Activated naive CD8-positive, alpha-beta T cell treated with anti-CD3 and anti-CD28 coated beads, Interleukin-2, amount 50 U/mL, for 24 hours (primary cell): ENCODE measurements around the gene ARGLU1.
A peak's percentile ranks its signal among the peaks of the same experiment; 100 is the strongest.

ENCODE experiments used
- ATAC-seq: fragments of 150-1000 bp; cut with Tn5 transposase; one replicate; pipeline ENCODE4 v1.10.0; 2021
- DNase-seq: peaks from one replicate; pipeline ENCODE4 v3.0.0; 2021
- H3K27ac Mint-ChIP-seq: one replicate; pipeline ENCODE4 v1.8.0; 2021; ENCODE audit warnings: mild to moderate bottlenecking, mixed read lengths
- H3K27me3 Mint-ChIP-seq: one replicate; pipeline ENCODE4 v1.8.0; 2021; ENCODE audit warnings: mixed read lengths
- H3K36me3 Mint-ChIP-seq: one replicate; pipeline ENCODE4 v1.8.0; 2021; ENCODE audit warnings: low read depth, mixed read lengths
- H3K4me1 Mint-ChIP-seq: one replicate; pipeline ENCODE4 v1.8.0; 2021; ENCODE audit warnings: mixed read lengths
- H3K4me3 Mint-ChIP-seq: one replicate; pipeline ENCODE4 v1.8.0; 2021; ENCODE audit warnings: mild to moderate bottlenecking, moderate library complexity, mixed read lengths
- H3K9me3 Mint-ChIP-seq: one replicate; pipeline ENCODE4 v1.8.0; 2021; ENCODE audit warnings: mixed read lengths

Gene ARGLU1

GRCh38 chr13:106541826-106542225, 26.1 kb downstream of the ARGLU1 start:
- H3K27ac Mint-ChIP-seq: no peak overlapping the region
- DNase-seq: no peak
- H3K36me3 Mint-ChIP-seq: peaks cover 20% of the 10 kb centered on the region
- peaks cover under 1% of the 10 kb centered on the region for H3K4me1 Mint-ChIP-seq
- ATAC-seq: no peak
- H3K9me3 Mint-ChIP-seq: no peaks in the 10 kb centered on the region
- H3K4me3 Mint-ChIP-seq: no peak overlapping the region
- no peaks in the 10 kb centered on the region for H3K27me3 Mint-ChIP-seq

GRCh38 chr13:106540613-106541012, 27.3 kb downstream of the ARGLU1 start:
- H3K27ac Mint-ChIP-seq: peak overlapping the region; percentile 37
- no peaks in the 10 kb centered on the region for H3K9me3 Mint-ChIP-seq
- peaks cover 20% of the 10 kb centered on the region for H3K36me3 Mint-ChIP-seq
- H3K4me3 Mint-ChIP-seq: no peak overlapping the region
- peaks cover 3% of the 10 kb centered on the region for H3K27me3 Mint-ChIP-seq
- no peak for DNase-seq
- peaks cover 6% of the 10 kb centered on the region for H3K4me1 Mint-ChIP-seq
- ATAC-seq: no peak

GRCh38 chr13:106537521-106537920, 30.4 kb downstream of the ARGLU1 start:
- Mint-ChIP-seq H3K4me1 (peaks cover 19% of the 10 kb centered on the region), H3K9me3 (no peaks in the 10 kb centered on the region), H3K27me3 (peaks cover 18% of the 10 kb centered on the region), H3K36me3 (peaks cover 16% of the 10 kb centered on the region), H3K27ac (no peak overlapping the region), H3K4me3 (no peak overlapping the region)
- no peak for ATAC-seq
- no peak for DNase-seq

- Mint-ChIP-seq H3K36me3 (peaks cover 7% of the 10 kb centered on the region), H3K27ac (peak overlapping the region; percentile 56), H3K9me3 (no peaks in the 10 kb centered on the region), H3K4me3 (peak overlapping the region; percentile 83), H3K4me1 (peaks cover 22% of the 10 kb centered on the region), H3K27me3 (peaks cover 25% of the 10 kb centered on the region)
- ATAC-seq: peak; percentile 51
- peak; percentile 93 for DNase-seq
Observed at GRCh38 chr13:106536244-106537034, 31.5 kb downstream of the ARGLU1 start.

- DNase-seq: peak; percentile 86
- Mint-ChIP-seq H3K27me3 (peaks cover 31% of the 10 kb centered on the region), H3K36me3 (peaks cover under 1% of the 10 kb centered on the region), H3K9me3 (no peaks in the 10 kb centered on the region), H3K4me1 (peaks cover 22% of the 10 kb centered on the region), H3K27ac (peak within 1 kb of the TSS; percentile 56), H3K4me3 (peak within 1 kb of the TSS; percentile 83)
- ATAC-seq: peak; percentile 95
Observed at GRCh38 chr13:106535552-106536243, 32.2 kb downstream of the ARGLU1 start, which contains the start of gene EFNB2. Gene EFNB2 (minus strand): TSS chr13:106535662. CDS start chr13:106534964, 698 bp downstream.

GRCh38 chr13:106534639-106535551, 33.0 kb downstream of the ARGLU1 start:
- peaks cover 39% of the 10 kb centered on the region for H3K27me3 Mint-ChIP-seq
- H3K27ac Mint-ChIP-seq: no peak overlapping the region
- DNase-seq: peak; percentile 10
- H3K9me3 Mint-ChIP-seq: no peaks in the 10 kb centered on the region
- peak; percentile 14 for ATAC-seq
- H3K4me1 Mint-ChIP-seq: peaks cover 22% of the 10 kb centered on the region
- peak overlapping the region; percentile 83 for H3K4me3 Mint-ChIP-seq
- H3K36me3 Mint-ChIP-seq: no peaks in the 10 kb centered on the region

GRCh38 chr13:106533943-106534638, 33.8 kb downstream of the ARGLU1 start:
- Mint-ChIP-seq H3K27me3 (peaks cover 46% of the 10 kb centered on the region), H3K4me1 (peaks cover 22% of the 10 kb centered on the region), H3K9me3 (no peaks in the 10 kb centered on the region), H3K4me3 (peak overlapping the region; percentile 54), H3K27ac (no peak overlapping the region), H3K36me3 (no peaks in the 10 kb centered on the region)
- DNase-seq (peak; percentile 14), ATAC-seq (no peak)

- Mint-ChIP-seq H3K4me1 (peaks cover 22% of the 10 kb centered on the region), H3K27me3 (peaks cover 49% of the 10 kb centered on the region), H3K36me3 (no peaks in the 10 kb centered on the region), H3K4me3 (peak overlapping the region; percentile 54), H3K9me3 (no peaks in the 10 kb centered on the region), H3K27ac (no peak overlapping the region)
- ATAC-seq (no peak), DNase-seq (peak; percentile 51)
Observed at GRCh38 chr13:106533101-106533942, 34.6 kb downstream of the ARGLU1 start.

GRCh38 chr13:106532111-106532929, 35.6 kb downstream of the ARGLU1 start:
- Mint-ChIP-seq H3K36me3 (no peaks in the 10 kb centered on the region), H3K4me1 (peaks cover 22% of the 10 kb centered on the region), H3K27ac (no peak overlapping the region), H3K4me3 (peak overlapping the region; percentile 2), H3K27me3 (peaks cover 53% of the 10 kb centered on the region), H3K9me3 (no peaks in the 10 kb centered on the region)
- ATAC-seq: no peak
- no peak for DNase-seq

GRCh38 chr13:106530980-106531481, 36.9 kb downstream of the ARGLU1 start:
- Mint-ChIP-seq H3K36me3 (no peaks in the 10 kb centered on the region), H3K27me3 (peaks cover 52% of the 10 kb centered on the region), H3K4me1 (peaks cover 16% of the 10 kb centered on the region), H3K4me3 (no peak overlapping the region), H3K27ac (no peak overlapping the region), H3K9me3 (no peaks in the 10 kb centered on the region)
- no peak for ATAC-seq
- no peak for DNase-seq

- Mint-ChIP-seq H3K9me3 (no peaks in the 10 kb centered on the region), H3K27ac (no peak overlapping the region), H3K27me3 (peaks cover 52% of the 10 kb centered on the region), H3K36me3 (no peaks in the 10 kb centered on the region), H3K4me3 (no peak overlapping the region), H3K4me1 (peaks cover 16% of the 10 kb centered on the region)
- ATAC-seq: no peak
- no peak for DNase-seq
Observed at GRCh38 chr13:106530171-106530851, 37.6 kb downstream of the ARGLU1 start.
